Skeletal muscle cell (primary cell): ENCODE measurements around the gene APOL3.
"Not testable (repeated sequence)": the region's sequence is repeated elsewhere in the genome, so short reads cannot be mapped to it uniquely, and the experiment has no call there.

Experiments
- DNase-seq: peaks from one replicate; pipeline ENCODE4 v3.0.0-alpha.2; 2010; ENCODE audit warnings: low read depth
- H3K4me3 ChIP-seq: 2 replicates; pipeline ENCODE4 v1.5.1; 2011; ENCODE audit warnings: low read depth, mild to moderate bottlenecking, control low read depth, low read length, moderate library complexity

The APOL3 gene, protein sequence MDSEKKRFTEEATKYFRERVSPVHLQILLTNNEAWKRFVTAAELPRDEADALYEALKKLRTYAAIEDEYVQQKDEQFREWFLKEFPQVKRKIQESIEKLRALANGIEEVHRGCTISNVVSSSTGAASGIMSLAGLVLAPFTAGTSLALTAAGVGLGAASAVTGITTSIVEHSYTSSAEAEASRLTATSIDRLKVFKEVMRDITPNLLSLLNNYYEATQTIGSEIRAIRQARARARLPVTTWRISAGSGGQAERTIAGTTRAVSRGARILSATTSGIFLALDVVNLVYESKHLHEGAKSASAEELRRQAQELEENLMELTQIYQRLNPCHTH

DNA sequence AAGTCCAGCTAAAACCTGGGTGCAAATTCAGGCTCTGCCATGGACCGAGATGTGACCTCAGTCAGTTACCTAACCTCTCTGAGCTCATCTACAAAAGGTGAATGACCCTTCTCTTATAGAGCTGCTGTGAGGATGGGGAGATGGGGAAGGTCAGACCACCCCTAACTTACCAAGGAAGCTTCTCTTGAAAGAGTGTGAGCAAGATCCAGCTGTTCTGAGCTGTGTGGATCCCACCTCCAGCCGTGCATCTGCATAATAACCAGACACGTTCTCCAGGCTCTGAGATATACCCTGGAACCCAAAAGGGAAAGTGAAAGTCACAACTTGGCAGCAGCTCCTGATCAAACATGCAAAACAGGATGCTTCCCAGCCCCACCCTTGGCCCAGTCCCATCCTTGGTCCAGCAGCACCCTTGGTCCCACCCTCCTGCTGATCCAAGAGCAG lies at the start of gene APOL3:
TSS of gene APOL3 (minus strand) at position 257 of the 444 bp plus-strand sequence. CDS start 11,700 bp downstream, outside the sequence.
- no peak within 1 kb of the TSS for H3K4me3 ChIP-seq
- DNase-seq = no peak

DNA sequence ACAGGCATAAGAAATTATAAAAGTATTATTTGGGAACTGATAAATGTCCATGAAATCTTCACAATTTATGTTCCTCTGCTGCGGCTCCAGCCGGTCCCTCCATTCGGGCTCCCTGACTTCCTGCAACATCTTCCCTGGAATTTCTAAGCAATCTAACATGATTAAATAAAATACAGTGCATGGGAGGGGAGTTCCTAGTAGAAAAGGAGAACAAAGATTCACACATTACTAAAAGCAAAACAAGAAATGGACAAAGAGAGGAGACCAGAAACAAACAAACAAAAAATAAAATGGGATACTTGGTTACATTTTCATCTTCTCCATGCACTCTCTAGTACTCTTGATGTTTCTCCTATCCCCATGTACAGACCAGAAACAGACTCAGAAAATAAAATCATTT lies 49.7 kb upstream of the APOL3 start:
- no peak for DNase-seq
- H3K4me3 ChIP-seq = no peak overlapping the region

DNA sequence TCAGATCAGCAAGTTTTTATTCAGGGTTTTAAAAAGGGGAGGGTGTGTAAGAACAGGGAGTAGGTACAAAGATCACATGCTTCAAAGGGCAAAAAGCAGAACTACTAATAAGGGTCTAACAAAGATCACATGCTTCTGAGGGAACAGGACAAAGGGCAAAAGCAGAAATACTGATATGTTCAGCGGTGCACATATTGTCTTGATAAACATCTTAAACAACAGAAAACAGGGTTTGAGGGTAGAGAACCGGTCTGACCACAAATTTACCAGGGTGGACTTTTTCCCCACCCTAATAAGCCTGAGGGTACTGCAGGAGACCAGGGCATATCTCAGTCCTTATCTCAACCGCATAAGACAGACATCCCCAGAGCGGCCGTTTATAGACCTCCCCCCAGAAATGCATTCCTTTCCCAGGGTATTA lies 48.9 kb upstream of the APOL3 start:
- H3K4me3 ChIP-seq, DNase-seq: not testable (repeated sequence)

DNA sequence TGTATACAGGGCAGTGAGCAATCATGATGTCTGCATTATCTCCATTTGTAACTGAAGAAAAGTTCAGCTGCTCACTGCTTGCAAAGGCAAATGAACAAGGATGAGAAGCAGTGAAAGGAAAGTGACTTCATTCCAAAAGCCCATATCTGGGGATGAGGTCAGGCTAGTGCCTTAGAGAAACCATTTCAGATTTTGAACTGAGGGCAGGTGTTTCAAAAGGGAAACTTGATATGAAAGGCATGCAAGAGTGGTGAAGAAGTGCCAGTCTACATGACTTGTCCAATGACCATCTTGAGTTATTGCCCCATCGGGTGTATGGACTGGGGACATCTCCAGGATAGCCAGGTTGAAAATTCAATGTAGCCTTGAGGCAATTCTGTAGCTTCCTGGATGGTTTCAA lies 48.4 kb upstream of the APOL3 start:
- H3K4me3 ChIP-seq = no peak overlapping the region

DNA sequence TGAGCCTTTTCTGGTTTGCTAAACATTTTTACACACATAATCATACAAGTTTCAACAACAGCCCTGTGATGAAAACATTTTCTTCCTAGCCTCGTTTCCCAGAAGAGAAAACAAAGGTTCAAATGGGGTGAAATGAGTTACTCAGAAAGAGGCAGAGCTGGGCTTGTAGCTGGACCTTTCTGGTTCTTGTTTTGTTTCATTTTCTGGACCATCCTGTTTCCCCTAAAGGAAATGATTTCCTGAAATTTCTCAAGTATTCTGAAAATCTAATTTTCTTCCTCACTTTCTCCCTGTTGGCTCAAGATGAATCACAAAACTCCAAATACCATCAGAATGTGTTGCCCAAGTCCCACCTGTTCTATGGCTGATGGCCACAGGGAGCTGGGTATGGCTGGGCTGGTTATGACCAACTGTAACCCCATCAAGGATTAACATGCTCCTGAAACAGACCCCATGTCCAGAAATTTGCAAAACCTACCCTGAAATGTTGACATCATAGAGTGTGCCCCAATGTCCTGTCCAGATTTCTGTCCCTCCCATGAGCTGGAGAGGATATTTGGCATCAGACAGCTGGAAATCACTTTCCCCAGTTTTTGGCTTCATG lies 47.7 kb upstream of the APOL3 start:
- H3K4me3 ChIP-seq = no peak overlapping the region
- DNase-seq = no peak

More for the DNA sequence above, 48.4 kb upstream of the APOL3 start:
- DNase-seq = no peak

DNA sequence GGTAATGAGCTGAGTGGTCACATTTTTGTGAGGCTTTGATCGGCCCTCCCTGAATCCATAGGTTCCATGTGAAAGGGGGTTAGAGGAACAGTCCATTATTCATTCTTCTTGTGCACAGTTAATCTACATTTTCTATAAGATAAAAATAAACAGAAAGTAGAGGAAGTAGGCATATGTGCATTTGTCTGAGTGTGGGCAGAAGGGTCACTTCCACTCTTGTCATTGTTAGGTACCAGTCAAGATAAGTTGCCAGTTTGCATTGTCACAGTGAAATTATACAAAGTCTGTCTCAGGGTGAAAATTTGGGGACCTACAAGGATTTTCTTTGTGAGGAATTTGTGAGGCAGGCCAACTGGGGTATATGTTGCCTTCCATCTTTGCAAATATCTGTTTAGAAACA lies 45.7 kb upstream of the APOL3 start:
- no peak for DNase-seq
- no peak overlapping the region for H3K4me3 ChIP-seq

DNA sequence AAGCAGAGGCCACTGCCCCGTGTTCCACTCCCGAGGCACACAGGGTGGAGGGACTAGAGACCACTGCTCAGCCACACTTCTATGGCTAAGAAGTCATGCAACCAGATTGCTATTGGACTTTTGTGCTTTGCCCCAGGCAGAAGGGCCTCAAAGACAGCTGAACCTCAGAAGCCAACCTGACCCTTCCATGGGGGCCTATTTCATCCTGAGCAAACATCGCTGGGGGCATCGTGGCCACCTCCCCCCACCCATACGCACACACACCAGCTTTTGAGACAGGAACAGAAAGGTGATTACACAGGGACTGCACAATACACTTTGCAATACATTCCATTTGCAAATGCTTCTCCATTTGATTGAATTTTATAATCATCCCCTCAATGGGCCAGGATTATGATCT lies 45.0 kb upstream of the APOL3 start:
- DNase-seq, H3K4me3 ChIP-seq: not testable (repeated sequence)

DNA sequence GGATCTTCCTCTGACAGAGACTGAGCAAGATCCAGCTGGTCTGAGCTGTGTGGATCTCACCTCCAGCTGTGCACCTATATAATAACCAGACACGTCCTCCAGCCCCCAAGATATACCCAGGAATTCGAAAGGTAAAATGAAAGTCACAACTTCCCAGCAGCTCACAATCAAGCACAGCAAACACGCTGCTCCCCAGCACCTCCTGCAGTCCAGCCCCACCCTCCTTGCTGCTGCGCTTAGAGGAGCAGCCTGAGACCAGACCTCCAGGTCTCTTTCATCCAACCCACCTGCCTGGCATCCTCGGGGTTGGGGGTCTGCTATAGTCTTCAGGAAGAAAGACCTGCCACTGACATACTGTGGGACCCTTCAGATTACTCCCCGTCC lies 44.1 kb upstream of the APOL3 start:
- no peak overlapping the region for H3K4me3 ChIP-seq
- no peak for DNase-seq

DNA sequence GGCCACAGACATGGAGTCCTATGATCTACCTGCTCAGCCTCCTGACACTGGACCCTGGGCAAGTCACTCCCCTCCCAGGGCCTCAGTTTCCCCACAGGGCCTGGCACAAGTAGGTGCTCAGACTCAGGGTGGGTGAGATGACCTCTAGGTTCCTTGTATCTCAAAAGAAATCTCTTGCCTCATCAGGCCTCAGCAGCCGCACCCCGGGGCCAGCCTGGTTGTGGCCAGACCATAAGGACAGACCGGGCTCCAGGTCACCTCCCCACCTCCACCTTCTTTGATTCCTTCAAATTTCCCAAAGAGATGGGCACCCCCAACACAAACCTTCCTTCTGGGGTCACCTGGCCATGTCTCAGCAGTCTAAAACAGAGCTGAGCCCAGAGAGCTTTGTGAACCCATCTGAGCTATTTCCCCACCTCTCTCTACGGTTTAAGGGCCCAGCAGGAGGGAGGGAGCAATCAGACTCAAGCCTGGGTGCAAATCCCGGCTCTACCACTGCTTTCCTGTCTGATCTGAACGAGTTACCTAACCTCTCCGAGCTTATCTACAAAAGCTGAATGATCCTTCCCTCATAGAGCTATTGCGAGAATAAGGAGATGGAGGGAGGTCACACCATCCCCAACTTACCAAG lies 43.6 kb upstream of the APOL3 start:
- no peak overlapping the region for H3K4me3 ChIP-seq
- DNase-seq = no peak

DNA sequence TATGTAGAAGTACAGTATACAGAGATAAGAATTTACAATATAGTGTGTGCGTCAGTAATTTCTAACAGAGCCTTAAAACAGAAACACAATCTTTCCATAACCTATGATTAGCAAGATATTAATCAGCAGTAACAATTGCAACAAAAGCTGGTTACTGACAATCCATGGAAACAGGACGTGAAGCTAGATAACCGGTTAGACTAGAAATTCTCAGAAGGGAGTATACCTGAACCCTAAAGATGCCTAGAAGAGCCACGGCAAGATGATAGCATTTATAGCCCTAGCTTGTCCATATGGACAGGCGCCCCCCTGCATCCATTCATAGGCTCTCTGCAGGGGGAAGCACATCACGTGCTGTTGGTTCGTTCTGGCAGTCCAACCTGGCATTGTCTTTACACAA lies 42.9 kb upstream of the APOL3 start:
- not testable (repeated sequence) for DNase-seq, H3K4me3 ChIP-seq

DNA sequence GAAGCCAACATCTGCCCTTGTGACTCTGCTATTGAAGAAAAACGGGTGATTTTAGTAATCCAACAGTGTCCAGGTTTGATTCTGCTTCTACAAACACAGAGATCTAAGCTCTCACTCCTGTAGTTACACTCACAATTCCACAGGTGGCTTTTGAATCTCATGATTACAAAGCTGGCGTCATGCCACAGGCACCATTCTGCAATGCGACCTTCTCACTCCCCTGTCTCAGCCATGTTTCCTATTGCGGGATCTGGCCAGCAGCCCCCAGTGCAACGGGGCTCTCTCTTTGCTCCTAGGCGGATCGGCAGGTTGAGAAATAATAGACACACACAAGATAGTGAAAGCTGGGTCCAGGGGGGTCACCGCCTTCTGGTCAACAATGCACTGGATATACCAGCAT lies 42.4 kb upstream of the APOL3 start:
- not testable (repeated sequence) for DNase-seq, H3K4me3 ChIP-seq

DNA sequence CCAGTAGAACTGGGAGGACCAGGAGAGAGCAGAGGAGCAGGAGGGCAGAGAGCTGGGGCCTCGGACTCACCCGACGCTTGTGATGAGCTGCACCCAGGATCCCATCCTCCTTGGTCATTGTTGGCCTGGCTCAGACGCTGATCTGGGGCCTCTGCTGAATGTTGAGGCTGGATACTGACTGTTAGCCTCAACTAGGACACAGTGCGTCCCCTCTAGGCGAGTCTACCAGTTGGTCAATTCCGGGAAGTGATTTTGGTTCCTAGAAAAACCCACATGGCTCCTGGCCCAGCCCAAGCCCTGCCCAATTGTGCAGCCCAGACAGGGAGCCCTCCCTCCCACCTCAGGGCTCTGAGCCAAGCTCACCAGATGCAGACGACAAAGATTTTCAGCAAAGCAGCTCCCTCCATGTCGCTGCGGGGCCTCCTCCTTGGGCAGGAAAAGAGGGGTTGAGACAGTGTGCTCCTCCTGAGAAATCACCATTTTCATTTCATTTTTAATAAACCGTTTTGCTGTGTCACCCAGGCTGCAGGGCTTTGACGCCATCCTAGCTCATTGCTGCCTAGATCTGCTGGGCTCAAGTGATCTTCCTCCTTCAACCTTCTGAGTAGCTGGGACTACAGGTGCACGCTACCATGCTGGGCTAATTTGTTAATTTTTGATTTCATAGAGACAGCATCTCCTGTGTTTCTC lies 41.2 kb upstream of the APOL3 start, which contains the start of gene APOL4:
TSS of gene APOL4 (minus strand) at position 180 of the 690 bp plus-strand sequence. CDS start at position 105, 75 bp downstream.
- DNase-seq = no peak
- no peak within 1 kb of the TSS for H3K4me3 ChIP-seq

DNA sequence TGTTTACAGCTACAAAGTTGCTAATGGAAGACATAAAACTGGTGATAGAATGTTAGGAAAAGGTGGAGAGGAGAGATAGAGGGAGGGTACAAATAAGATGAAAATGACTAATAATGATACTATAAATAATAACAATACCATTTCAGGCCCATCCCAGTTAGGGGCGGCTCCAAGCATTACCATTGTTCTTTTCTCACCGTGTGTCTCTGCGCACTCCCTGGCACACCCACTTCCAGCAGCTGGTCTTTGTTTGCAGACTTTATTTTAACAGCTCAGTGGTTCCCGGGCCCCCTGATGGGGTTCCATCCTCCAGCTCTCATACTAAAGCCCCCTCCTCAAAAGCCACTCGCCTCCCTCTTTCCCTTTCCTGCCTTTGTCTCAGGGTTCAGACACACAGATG lies 40.5 kb upstream of the APOL3 start:
- not testable (repeated sequence) for H3K4me3 ChIP-seq

DNA sequence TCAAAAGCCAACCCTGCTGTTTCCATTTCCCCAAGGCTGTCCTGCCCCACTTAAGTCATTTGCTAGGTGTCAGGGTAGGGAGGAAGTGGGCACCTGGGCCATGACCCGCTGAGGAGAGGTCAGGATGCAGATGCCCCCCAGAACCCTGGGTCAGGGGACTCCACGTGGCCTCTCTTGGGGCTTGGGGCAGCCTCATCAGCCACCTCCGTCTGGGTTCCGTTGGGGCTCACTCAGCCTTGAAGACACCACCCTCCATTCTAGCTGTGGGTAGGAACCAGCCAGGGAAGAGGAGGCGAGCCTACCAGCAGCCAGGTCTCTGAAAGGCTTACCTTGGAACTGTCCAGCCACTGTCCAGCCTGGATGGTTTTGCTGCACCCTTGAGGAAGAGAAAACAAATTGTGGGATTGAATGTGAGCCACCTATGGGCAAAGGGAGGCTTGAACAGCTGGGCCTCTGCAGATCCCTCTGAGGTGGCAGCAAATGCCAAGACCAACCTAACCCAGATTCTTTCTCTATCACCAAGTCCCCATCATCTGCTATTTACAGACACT lies 38.5 kb upstream of the APOL3 start:
- no peak overlapping the region for H3K4me3 ChIP-seq
- no peak for DNase-seq

More for the DNA sequence above, 40.5 kb upstream of the APOL3 start:
- not testable (repeated sequence) for DNase-seq

DNA sequence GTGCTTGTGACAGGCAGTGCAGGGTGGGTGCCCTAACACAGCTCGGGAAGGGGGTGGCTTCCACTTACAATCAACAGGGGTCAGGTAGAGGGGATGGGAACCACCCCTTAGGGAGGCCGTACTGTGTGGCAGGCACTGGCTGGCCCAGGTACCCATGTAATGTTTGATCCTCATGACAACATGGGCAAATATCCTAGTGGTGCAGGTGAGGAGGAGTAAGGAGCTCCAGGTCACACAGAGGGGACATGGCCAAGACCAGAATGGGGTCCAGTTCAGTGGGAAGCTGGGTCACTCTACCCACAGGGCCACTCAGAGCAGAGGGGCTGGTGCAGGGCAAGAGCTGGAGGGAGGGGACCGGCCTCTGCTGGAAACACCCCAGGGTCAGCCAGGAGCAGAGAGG lies 38.0 kb upstream of the APOL3 start:
- no peak overlapping the region for H3K4me3 ChIP-seq
- no peak for DNase-seq

DNA sequence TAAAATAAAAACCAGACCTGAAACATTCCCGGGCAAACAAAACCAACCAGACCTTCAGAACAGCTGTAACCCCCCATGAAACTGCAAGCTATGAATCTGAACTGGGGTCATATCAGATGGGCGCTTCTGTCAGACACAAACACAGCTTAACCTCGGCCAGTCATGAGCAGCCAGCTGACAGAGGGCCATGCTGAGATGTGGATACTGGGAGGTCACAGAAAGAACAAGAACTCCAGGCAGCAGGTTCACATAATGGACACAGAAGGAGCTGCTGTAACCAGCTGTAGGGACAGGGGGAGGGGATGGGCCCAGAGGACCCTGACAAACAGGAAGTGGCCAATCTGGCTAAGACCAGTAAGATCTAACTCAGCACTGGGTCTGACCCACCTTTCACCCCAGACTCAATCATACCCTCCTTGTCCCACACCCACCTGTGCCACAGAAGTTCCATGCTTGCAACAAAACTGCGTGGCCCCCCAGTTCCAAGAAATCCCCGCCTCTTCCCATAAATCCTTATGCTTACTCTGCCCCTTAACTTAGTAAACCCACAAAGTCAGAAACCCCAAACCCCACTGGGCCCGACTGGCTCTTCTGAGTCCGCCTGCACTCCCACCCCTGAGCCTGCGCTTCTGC lies 37.1 kb upstream of the APOL3 start:
- H3K4me3 ChIP-seq = no peak overlapping the region
- no peak for DNase-seq

DNA sequence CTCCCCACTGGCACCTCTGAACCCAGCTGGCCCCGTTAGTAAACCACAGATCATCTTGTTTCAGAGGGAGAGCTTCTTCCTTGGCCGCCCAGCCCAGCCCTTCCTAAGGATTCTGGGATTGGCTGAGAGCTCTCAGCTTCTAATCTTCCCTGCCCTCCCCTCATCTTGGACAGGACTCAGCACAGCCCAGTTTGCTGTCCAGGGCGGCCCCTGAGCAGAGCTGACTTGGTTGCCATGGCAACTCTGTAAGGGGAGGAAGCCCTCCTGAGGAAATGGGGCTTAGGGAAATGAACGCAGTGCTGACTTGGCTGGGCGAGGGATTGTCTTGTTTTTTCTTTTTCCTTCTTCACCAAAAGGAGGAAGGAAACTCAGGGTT lies 36.5 kb upstream of the APOL3 start:
- DNase-seq = no peak
- H3K4me3 ChIP-seq = no peak overlapping the region

DNA sequence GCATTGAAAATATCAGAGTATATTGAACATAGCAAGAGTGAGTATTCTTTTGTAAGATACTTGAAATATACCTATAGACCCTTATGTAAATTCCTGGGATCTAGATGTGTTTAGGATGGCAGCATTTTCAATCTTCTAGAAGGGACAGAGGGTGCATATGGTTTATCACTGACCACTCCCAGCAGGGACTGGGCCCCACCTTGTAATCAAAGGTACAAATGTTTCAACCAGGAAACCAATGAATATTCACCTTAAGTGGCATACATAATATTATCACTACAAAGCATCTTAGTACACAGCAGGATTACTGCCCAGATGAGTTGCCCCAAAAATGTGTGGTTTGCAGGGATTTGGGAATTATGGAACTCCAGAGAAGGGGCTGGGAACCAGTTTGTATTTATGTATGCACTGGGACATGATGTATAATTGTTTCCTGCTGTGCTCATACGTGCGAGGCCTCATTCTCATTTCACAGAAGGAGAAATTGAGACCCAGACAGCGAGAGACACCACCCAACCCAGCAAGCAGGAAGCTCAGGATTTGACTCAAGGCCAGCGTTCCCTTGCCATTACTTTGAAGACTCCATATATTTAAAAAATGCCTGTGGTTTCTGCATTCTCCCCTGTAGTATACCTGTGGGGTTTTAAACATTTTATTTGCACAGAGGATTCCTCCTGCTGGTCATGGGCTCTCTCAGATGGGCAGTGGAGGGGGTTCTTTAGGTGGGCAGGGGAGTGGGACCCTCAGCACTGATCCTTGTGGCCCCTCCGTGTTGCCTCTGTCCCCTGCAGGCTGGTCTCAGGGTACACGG lies 35.9 kb upstream of the APOL3 start:
- no peak for DNase-seq

DNA sequence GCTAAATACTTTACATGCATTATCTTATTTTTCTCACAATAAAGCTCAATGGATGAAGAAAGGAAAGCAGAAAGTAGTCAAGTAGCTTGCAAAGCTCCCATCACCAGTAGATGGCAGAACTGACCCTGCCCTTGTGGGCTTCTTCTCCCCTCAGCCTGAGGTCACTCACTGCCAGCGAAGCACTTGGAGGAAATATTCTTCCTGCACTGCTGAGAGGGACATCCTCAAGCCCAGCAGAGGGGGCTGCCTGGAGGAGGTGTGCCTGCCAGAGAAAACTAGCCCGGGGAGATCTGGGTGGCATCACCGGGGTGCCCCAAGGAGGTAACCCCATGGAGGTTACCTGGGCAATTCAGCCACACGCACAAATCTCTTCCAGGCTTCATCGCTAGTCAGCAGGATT lies 34.4 kb upstream of the APOL3 start:
- no peak overlapping the region for H3K4me3 ChIP-seq
- no peak for DNase-seq

More for the DNA sequence above, 35.9 kb upstream of the APOL3 start:
- no peak overlapping the region for H3K4me3 ChIP-seq
